Thyroid gland (tissue), 4 donors: ENCODE data around the gene SMARCE1. TPM values are rescaled to one million over a fixed set of nuclear protein-coding genes. Genes with fewer than 3 reads are reported as not detected.

ENCODE experiments used
- DNase-seq, 2 donors: peaks; one replicate each; pipeline ENCODE4 v3.0.0-alpha.2; 2019
- H3K27ac ChIP-seq, 3 donors: fragments of 200-600 bp; sonication (generic); 1 replicate in 2 of 3; 2 replicates in 1 of 3; pipeline ENCODE4 v1.5.1; 2016 to 2019; ENCODE audit warnings: mild to moderate bottlenecking in 1 of 3, moderate library complexity in 1 of 3
- H3K27me3 ChIP-seq: fragments of 200-600 bp; sonication (generic); one replicate; pipeline ENCODE4 v1.5.1; 2019
- H3K36me3 ChIP-seq, 2 donors: fragments of 200-600 bp; sonication (generic); one replicate each; pipeline ENCODE4 v1.5.1; 2016 to 2019
- H3K4me1 ChIP-seq, 2 donors: fragments of 200-600 bp; sonication (generic); one replicate each; pipeline ENCODE4 v1.5.1; 2017 to 2019
- H3K4me3 ChIP-seq, 3 donors: fragments of 200-600 bp; sonication (generic); replicated peaks in 1 of 3; 1 replicate in 2 of 3; 2 replicates in 1 of 3; pipeline ENCODE4 v1.5.1; 2016; ENCODE audit warnings: mild to moderate bottlenecking in 1 of 3
- H3K9me3 ChIP-seq: fragments of 200-600 bp; sonication (generic); one replicate; pipeline ENCODE4 v1.5.1; 2017
- CTCF ChIP-seq, 6 experiments: fragments of 200-600 bp in 3 of 6; fragments of 450-650 bp in 3 of 6; sonication (generic) in 3 of 6; IDR thresholded peaks; one replicate each; pipeline ENCODE4 v1.5.1; 2016 to 2019; ENCODE audit warnings: antibody characterized with exemption in 6 of 6, mild to moderate bottlenecking in 2 of 6, inconsistent platforms in 1 of 6, moderate library complexity in 1 of 6
- POLR2A ChIP-seq, 2 donors: fragments of 450-650 bp; IDR thresholded peaks; one replicate each; pipeline ENCODE4 v1.6.1; 2017; ENCODE audit warnings: antibody characterized with exemption in 2 of 2, mild to moderate bottlenecking in 2 of 2, moderate library complexity in 1 of 2
- WGBS, 2 donors: methylation state at CpG; one replicate each; pipeline ENCODE4 v1.1.5; 2017; 5-methylcytosine and 5-hydroxymethylcytosine counted together
- intact Hi-C: fragments of 100-400 bp; cut with DNase I; formaldehyde crosslinking; loops from one replicate; pipeline ENCODE4 v1.15.1; 2023
- total RNA-seq, 4 donors: library from RNA; depleted of rRNA; stranded (reverse); fragments of >200 nt; gene quantifications; one replicate each; pipeline ENCODE4 v1.2.3, GENCODE V29; 2016

SMARCE1 gene
- total RNA-seq, 4 donors from 2014 or later: 82.1 to 125 (median 108) TPM

- H3K4me1 ChIP-seq: no peaks in the 10 kb centered on the region
- 7 to 11% methylated on average over 12 of the region's 12 CpGs for WGBS, 2 donors
- H3K27ac ChIP-seq: no peak within 1 kb of the TSS
- H3K4me3 ChIP-seq: no peak within 1 kb of the TSS
- intact Hi-C loops: no loop called here
- TF ChIP-seq POLR2A (IDR thresholded peaks at IDR 0.05): no peak
- no peak for TF ChIP-seq CTCF (IDR thresholded peaks at IDR 0.05)
- no peaks in the 10 kb centered on the region for H3K27me3 ChIP-seq
- DNase-seq: no peak
- H3K36me3 ChIP-seq: no peaks in the 10 kb centered on the region
- H3K9me3 ChIP-seq: no peaks in the 10 kb centered on the region
Observed at GRCh38 chr17:40664582-40665333, 17.1 kb upstream of the SMARCE1 start, which contains the start of gene KRT222. TSS of gene KRT222 (minus strand) at chr17:40665177. CDS start at chr17:40665099, 78 bp downstream.

GRCh38 chr17:40663252-40663651 is 15.6 kb upstream of the SMARCE1 start:
- DNase-seq: no peak
- Histone ChIP-seq H3K36me3 (no peaks in the 10 kb centered on the region), H3K4me3 (no peak overlapping the region), H3K4me1 (no peaks in the 10 kb centered on the region), H3K27me3 (no peaks in the 10 kb centered on the region), H3K27ac (no peak overlapping the region), H3K9me3 (no peaks in the 10 kb centered on the region)
- no peak for TF ChIP-seq POLR2A (IDR thresholded peaks at IDR 0.05)
- TF ChIP-seq CTCF (IDR thresholded peaks at IDR 0.05): no peak
- 82 to 88% methylated on average over 3 of the region's 3 CpGs for WGBS, 2 donors
- intact Hi-C loops: no loop called here

GRCh38 chr17:40659911-40660310 is 12.3 kb upstream of the SMARCE1 start:
- no peak for DNase-seq
- H3K27ac ChIP-seq: no peak overlapping the region
- H3K4me3 ChIP-seq: no peak overlapping the region
- H3K27me3 ChIP-seq: no peaks in the 10 kb centered on the region
- TF ChIP-seq POLR2A (IDR thresholded peaks at IDR 0.05): no peak
- no peak for TF ChIP-seq CTCF (IDR thresholded peaks at IDR 0.05)
- 87 to 88% methylated on average over 7 of the region's 7 CpGs for WGBS, 2 donors
- no peaks in the 10 kb centered on the region for H3K36me3 ChIP-seq
- no peaks in the 10 kb centered on the region for H3K9me3 ChIP-seq
- intact Hi-C loops: no loop called here
- no peaks in the 10 kb centered on the region for H3K4me1 ChIP-seq

- Histone ChIP-seq H3K27ac (no peak overlapping the region), H3K27me3 (no peaks in the 10 kb centered on the region), H3K9me3 (no peaks in the 10 kb centered on the region), H3K4me3 (no peak overlapping the region), H3K4me1 (no peaks in the 10 kb centered on the region), H3K36me3 (no peaks in the 10 kb centered on the region)
- intact Hi-C loops: no loop called here
- DNase-seq: no peak
- no peak for TF ChIP-seq CTCF (IDR thresholded peaks at IDR 0.05)
- TF ChIP-seq POLR2A (IDR thresholded peaks at IDR 0.05): no peak
Observed at GRCh38 chr17:40658396-40658795, 10.8 kb upstream of the SMARCE1 start.

GRCh38 chr17:40651939-40652338 is 4.3 kb upstream of the SMARCE1 start:
- DNase-seq: no peak
- 72 to 82% methylated on average over 5 of the region's 5 CpGs for WGBS, 2 donors
- Histone ChIP-seq H3K9me3 (no peaks in the 10 kb centered on the region), H3K27me3 (no peaks in the 10 kb centered on the region), H3K4me1 (peaks cover 6% of the 10 kb centered on the region in 2 donors), H3K27ac (no peak overlapping the region), H3K4me3 (no peak overlapping the region), H3K36me3 (no peaks in the 10 kb centered on the region)
- intact Hi-C loops: no loop called here
- no peak for TF ChIP-seq POLR2A (IDR thresholded peaks at IDR 0.05)
- TF ChIP-seq CTCF (IDR thresholded peaks at IDR 0.05): no peak
